HepG2 (cell line): ENCODE measurements around the gene MED1. TPM values are rescaled to one million over a fixed set of nuclear protein-coding genes. Genes with fewer than 3 reads are reported as not detected.
A peak's percentile ranks its signal among the peaks of the same experiment; 100 is the strongest.

ENCODE experiments used
- CREB1 ChIP-seq, 2 experiments: fragments of 450-650 bp in 1 of 2; IDR thresholded peaks; 2 replicates each; pipeline ENCODE4 v1.6.1; 2016 to 2017; ENCODE audit warnings: control low read depth in 1 of 2, mild to moderate bottlenecking in 1 of 2, missing compliant biosample characterization in 1 of 2, missing genetic modification characterization in 1 of 2
- HMG20B ChIP-seq: conservative IDR thresholded peaks from 2 replicates; pipeline ENCODE4 v1.6.1; 2016; ENCODE audit warnings: missing genetic modification reagents, missing compliant biosample characterization
- HNRNPK ChIP-seq: fragments of 200-400 bp; formaldehyde crosslinking; IDR thresholded peaks from 2 replicates; pipeline ENCODE4 v1.6.1; 2018; ENCODE audit warnings: low read length, low read depth, moderate library complexity, mild to moderate bottlenecking; ENCODE audit not compliant: poor library complexity, severe bottlenecking
- HOXD1 ChIP-seq: sonication (generic); formaldehyde crosslinking; IDR thresholded peaks from 2 replicates; pipeline ENCODE4 v1.5.0; 2020; ENCODE audit warnings: missing genetic modification reagents
- KLF13 ChIP-seq: sonication (generic); formaldehyde crosslinking; IDR thresholded peaks from 2 replicates; pipeline ENCODE4 v1.4.0; 2020; ENCODE audit warnings: mild to moderate bottlenecking, missing genetic modification reagents
- MAZ ChIP-seq, 2 experiments: sonication (generic) in 1 of 2; formaldehyde crosslinking in 1 of 2; IDR thresholded peaks; 2 replicates each; pipeline versions ENCODE4 v1.5.0 to v1.6.1; 2012 to 2020; ENCODE audit warnings: low read depth in 2 of 2, mild to moderate bottlenecking in 2 of 2, borderline replicate concordance in 1 of 2, improper control_type of control experiment in 1 of 2, low read length in 1 of 2, missing genetic modification reagents in 1 of 2, moderate library complexity in 1 of 2
- MEIS1 ChIP-seq: sonication (generic); formaldehyde crosslinking; IDR thresholded peaks from 2 replicates; pipeline ENCODE4 v1.9.0; 2021; ENCODE audit warnings: mild to moderate bottlenecking, missing genetic modification reagents, moderate library complexity, borderline replicate concordance
- PAF1 ChIP-seq: IDR thresholded peaks from 2 replicates; pipeline ENCODE4 v1.6.1; 2016; ENCODE audit warnings: missing genetic modification reagents, missing compliant biosample characterization
- RFXAP ChIP-seq: sonication (generic); formaldehyde crosslinking; IDR thresholded peaks from 2 replicates; pipeline ENCODE4 v1.4.0; 2020; ENCODE audit warnings: missing genetic modification reagents, borderline replicate concordance
- SP2 ChIP-seq: sonication (generic); formaldehyde crosslinking; IDR thresholded peaks from 2 replicates; pipeline ENCODE4 v1.5.1; 2020; ENCODE audit warnings: mild to moderate bottlenecking, missing genetic modification reagents
- TARDBP ChIP-seq: sonication (generic); formaldehyde crosslinking; IDR thresholded peaks from 2 replicates; pipeline ENCODE4 v1.8.0; 2022; ENCODE audit warnings: mild to moderate bottlenecking, missing genetic modification reagents
- TBL1XR1 ChIP-seq: fragments of 150-350 bp; IDR thresholded peaks from 2 replicates; pipeline ENCODE4 v1.6.1; 2014; ENCODE audit warnings: borderline replicate concordance, low read length; ENCODE audit not compliant: partially characterized antibody
- TBX2 ChIP-seq: sonication (generic); formaldehyde crosslinking; IDR thresholded peaks from 2 replicates; pipeline ENCODE4 v1.5.0; 2020; ENCODE audit warnings: missing genetic modification reagents, mild to moderate bottlenecking, borderline replicate concordance
- ZFYVE20 ChIP-seq: sonication (generic); formaldehyde crosslinking; IDR thresholded peaks from 2 replicates; pipeline ENCODE4 v1.8.0; 2023; ENCODE audit warnings: low read depth, mild to moderate bottlenecking, moderate library complexity, missing genetic modification reagents, borderline replicate concordance
- ZMYM2 ChIP-seq: sonication (generic); formaldehyde crosslinking; IDR thresholded peaks from 2 replicates; pipeline ENCODE4 v1.8.0; 2022; ENCODE audit warnings: mild to moderate bottlenecking, missing genetic modification reagents
- ZNF138 ChIP-seq: sonication (generic); formaldehyde crosslinking; IDR thresholded peaks from 2 replicates; pipeline ENCODE4 v1.5.0; 2020; ENCODE audit warnings: mild to moderate bottlenecking, low read depth, missing genetic modification reagents
- ZNF234 ChIP-seq: sonication (generic); formaldehyde crosslinking; conservative IDR thresholded peaks from 2 replicates; pipeline ENCODE4 v1.5.1; 2020; ENCODE audit warnings: mild to moderate bottlenecking, missing genetic modification reagents
- ZNF260 ChIP-seq: sonication (generic); formaldehyde crosslinking; IDR thresholded peaks from 2 replicates; pipeline ENCODE4 v1.4.0; 2020; ENCODE audit warnings: missing genetic modification reagents, low read depth, mild to moderate bottlenecking, borderline replicate concordance
- ZNF331 ChIP-seq: sonication (generic); formaldehyde crosslinking; IDR thresholded peaks from 2 replicates; pipeline ENCODE4 v1.4.0; 2020; ENCODE audit warnings: missing genetic modification reagents
- ZNF543 ChIP-seq: sonication (generic); formaldehyde crosslinking; IDR thresholded peaks from 2 replicates; pipeline ENCODE4 v1.4.0; 2020; ENCODE audit warnings: mild to moderate bottlenecking, missing genetic modification reagents
- ZNF652 ChIP-seq: IDR thresholded peaks from 2 replicates; pipeline ENCODE4 v1.6.1; 2016; ENCODE audit warnings: low read depth, borderline replicate concordance
- ZNF674 ChIP-seq: sonication (generic); formaldehyde crosslinking; IDR thresholded peaks from 2 replicates; pipeline ENCODE4 v1.5.0; 2020; ENCODE audit warnings: low read depth, mild to moderate bottlenecking, missing genetic modification reagents
- ZNF703 ChIP-seq: sonication (generic); formaldehyde crosslinking; IDR thresholded peaks from 2 replicates; pipeline ENCODE4 v1.5.1; 2020; ENCODE audit warnings: missing genetic modification reagents, mild to moderate bottlenecking, moderate library complexity, borderline replicate concordance
- ZNF720 ChIP-seq: sonication (generic); formaldehyde crosslinking; IDR thresholded peaks from 2 replicates; pipeline ENCODE4 v1.4.0; 2020; ENCODE audit warnings: missing genetic modification reagents
- polyA plus RNA-seq, 8 experiments: library from polyadenylated mRNA; depleted of rRNA in 3 of 8; stranded (reverse) in 7 of 8; unstranded in 1 of 8; fragments of >200 nt; fragmentation: Illumina TruSeq in 4 of 8; extraction: Trizol in 4 of 8; gene quantifications; 2 replicates each; pipeline versions ENCODE4 v1.2.1 to v1.2.3, GENCODE V29; 2011 to 2016; ENCODE audit warnings: low read depth in 4 of 8, missing spikeins in 1 of 8, mixed read lengths in 1 of 8; ENCODE audit not compliant: insufficient read depth in 1 of 8
- total RNA-seq, 5 experiments: library from RNA; depleted of rRNA; stranded (reverse); fragments of >200 nt; fragmentation: Illumina TruSeq; extraction: Trizol; gene quantifications; 2 replicates each; pipeline ENCODE4 v1.2.3, GENCODE V29; 2016; ENCODE audit warnings: low read depth in 1 of 5
- TF ChIP-seq, protein P1 (sequence below): sonication (generic); formaldehyde crosslinking; IDR thresholded peaks from 2 replicates; pipeline ENCODE4 v1.5.0; 2020; ENCODE audit warnings: mild to moderate bottlenecking, missing genetic modification reagents
- TF ChIP-seq, protein P2 (sequence below): IDR thresholded peaks from 2 replicates; pipeline ENCODE4 v1.6.1; 2016; ENCODE audit warnings: missing genetic modification reagents, missing compliant biosample characterization

MED1 gene
- total and polyA plus RNA-seq, 2 of the 13 experiments (the other 11 are each of a cell fraction or from before 2014, with no cell fraction given): 37.5 to 40.1 TPM

- TF ChIP-seq TARDBP (CRISPR knock-in tag) (peak; percentile 96), HNRNPK (no peak), ZNF652 (CRISPR knock-in tag) (peak; percentile 44; the same call in 1 of the 2 replicates), ZNF138 (CRISPR knock-in tag) (peak; percentile 66; the same call in 1 of the 2 replicates), MEIS1 (CRISPR knock-in tag) (peak; percentile 67), ZMYM2 (CRISPR knock-in tag) (no peak), CREB1 (IDR thresholded peaks at IDR 0.05) (no peak), CREB1 (CRISPR knock-in tag; IDR thresholded peaks at IDR 0.05) (peak; percentile 92), ZNF260 (0 out of 2 replicates have a peak, but pooled peaks have one; percentile 66), KLF13 (0 out of 2 replicates have a peak, but pooled peaks have one; percentile 48), HMG20B (CRISPR knock-in tag) (0 out of 2 replicates have a peak, but pooled peaks have one; percentile 12), HOXD1 (CRISPR knock-in tag) (0 out of 2 replicates have a peak, but pooled peaks have one; percentile 58), RFXAP (CRISPR knock-in tag) (0 out of 2 replicates have a peak, but pooled peaks have one; percentile 58), ZNF703 (CRISPR knock-in tag) (no peak), SP2 (peak; percentile 2; the same call in 1 of the 2 replicates), ZNF234 (CRISPR knock-in tag) (0 out of 2 replicates have a peak, but pooled peaks have one; percentile 29), ZNF720 (CRISPR knock-in tag) (no peak), MAZ (IDR thresholded peaks at IDR 0.05; ENCODE audit: borderline replicate concordance, low read depth, low read length) (peak; percentile 84), MAZ (CRISPR knock-in tag; IDR thresholded peaks at IDR 0.05; ENCODE audit: low read depth) (peak; percentile 86), TBL1XR1 (peak; percentile 79), PAF1 (no peak), ZNF674 (no peak), ZNF331 (CRISPR knock-in tag) (peak; percentile 26; the same call in 1 of the 2 replicates), ZFYVE20 (no peak), TBX2 (peak; percentile 77), ZNF543 (CRISPR knock-in tag) (peak; percentile 74; the same call in 1 of the 2 replicates)
- TF ChIP-seq, protein P1, sequence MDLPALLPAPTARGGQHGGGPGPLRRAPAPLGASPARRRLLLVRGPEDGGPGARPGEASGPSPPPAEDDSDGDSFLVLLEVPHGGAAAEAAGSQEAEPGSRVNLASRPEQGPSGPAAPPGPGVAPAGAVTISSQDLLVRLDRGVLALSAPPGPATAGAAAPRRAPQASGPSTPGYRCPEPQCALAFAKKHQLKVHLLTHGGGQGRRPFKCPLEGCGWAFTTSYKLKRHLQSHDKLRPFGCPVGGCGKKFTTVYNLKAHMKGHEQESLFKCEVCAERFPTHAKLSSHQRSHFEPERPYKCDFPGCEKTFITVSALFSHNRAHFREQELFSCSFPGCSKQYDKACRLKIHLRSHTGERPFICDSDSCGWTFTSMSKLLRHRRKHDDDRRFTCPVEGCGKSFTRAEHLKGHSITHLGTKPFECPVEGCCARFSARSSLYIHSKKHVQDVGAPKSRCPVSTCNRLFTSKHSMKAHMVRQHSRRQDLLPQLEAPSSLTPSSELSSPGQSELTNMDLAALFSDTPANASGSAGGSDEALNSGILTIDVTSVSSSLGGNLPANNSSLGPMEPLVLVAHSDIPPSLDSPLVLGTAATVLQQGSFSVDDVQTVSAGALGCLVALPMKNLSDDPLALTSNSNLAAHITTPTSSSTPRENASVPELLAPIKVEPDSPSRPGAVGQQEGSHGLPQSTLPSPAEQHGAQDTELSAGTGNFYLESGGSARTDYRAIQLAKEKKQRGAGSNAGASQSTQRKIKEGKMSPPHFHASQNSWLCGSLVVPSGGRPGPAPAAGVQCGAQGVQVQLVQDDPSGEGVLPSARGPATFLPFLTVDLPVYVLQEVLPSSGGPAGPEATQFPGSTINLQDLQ (CRISPR knock-in tag): no peak
- TF ChIP-seq, protein P2, sequence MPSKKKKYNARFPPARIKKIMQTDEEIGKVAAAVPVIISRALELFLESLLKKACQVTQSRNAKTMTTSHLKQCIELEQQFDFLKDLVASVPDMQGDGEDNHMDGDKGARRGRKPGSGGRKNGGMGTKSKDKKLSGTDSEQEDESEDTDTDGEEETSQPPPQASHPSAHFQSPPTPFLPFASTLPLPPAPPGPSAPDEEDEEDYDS (CRISPR knock-in tag): peak; percentile 88
Observed at GRCh38 chr17:39461113-39461925, 10.3 kb upstream of the MED1 start, which contains the start of gene CDK12 (continued).
